ENCODE measurements around the gene SPACA7.

GRCh38 chr13:112468069-112468468 lies 91.9 kb downstream of the SPACA7 start:
- TF ChIP-seq YY1 (IDR thresholded peaks at IDR 0.05; ENCODE audit: insufficient read depth, insufficient read length): no peak
- no peak for TF ChIP-seq ZNF274 (IDR thresholded peaks at IDR 0.05; ENCODE audit: low read depth, low read length)
- TF ChIP-seq SUZ12 (IDR thresholded peaks at IDR 0.05; ENCODE audit: extremely low read depth, insufficient read depth, insufficient read length): no peak
